Spleen (tissue), 7 donors: Measurements from ENCODE around the gene SNTN.

Experiments
- CTCF ChIP-seq, 11 experiments: fragments of 200-600 bp in 7 of 11; fragments of 450-650 bp in 4 of 11; sonication (generic) in 4 of 11; IDR thresholded peaks in 8 of 11; conservative IDR thresholded peaks in 3 of 11; 1 replicate in 7 of 11; 2 replicates in 4 of 11; pipeline versions ENCODE4 v1.4.0 to v1.8.0; 2016 to 2021; ENCODE audit warnings: antibody characterized with exemption in 11 of 11, inconsistent platforms in 4 of 11, mild to moderate bottlenecking in 1 of 11
- POLR2AphosphoS5 ChIP-seq, 3 donors: sonication (generic); formaldehyde crosslinking; IDR thresholded peaks; one replicate each; pipeline ENCODE4 v1.5.1; 2017; ENCODE audit warnings: antibody characterized with exemption in 3 of 3
- donor health status: DM: no; HTN: no; CAD: no; lungs with moderate emphysema.
- donor health status: DM: no; HTN: no; CAD: no.
- donor health status: DM: no; HTN: no; CAD: no.

GRCh38 chr3:63631670-63632069 is 20.8 kb upstream of the SNTN start:
- TF ChIP-seq POLR2AphosphoS5 (IDR thresholded peaks at IDR 0.05) (no peak), CTCF (IDR thresholded peaks at IDR 0.05 in 8 of 11, conservative IDR thresholded peaks at IDR 0.05 in 3 of 11) (no peak)
